Lung (tissue), 12 donors: ENCODE data around the gene GRID1. TPM values are rescaled to one million over a fixed set of nuclear protein-coding genes. Genes with fewer than 3 reads are reported as not detected.

Source experiments
- ATAC-seq: fragments of 200-7000 bp; cut with Tn5 transposase; one replicate; pipeline ENCODE4 v1.9.1; 2020; ENCODE audit warnings: moderate number of reproducible peaks; ENCODE audit not compliant: insufficient read depth, low FRiP score
- DNase-seq, 3 donors: peaks; one replicate each; pipeline ENCODE4 v3.0.0-alpha.2; 2013 to 2017
- H3K27ac ChIP-seq, 2 donors: one replicate each; pipeline ENCODE4 v1.5.1; 2013; ENCODE audit warnings: mild to moderate bottlenecking in 2 of 2, moderate library complexity in 2 of 2, control low read depth in 1 of 2, inconsistent platforms in 1 of 2, low read depth in 1 of 2, low read length in 1 of 2
- H3K27me3 ChIP-seq, 3 donors: one replicate each; pipeline ENCODE4 v1.5.1; 2013; ENCODE audit warnings: low read length in 2 of 3; ENCODE audit not compliant: control insufficient read depth in 3 of 3, insufficient read depth in 3 of 3
- H3K36me3 ChIP-seq, 4 donors: one replicate each; pipeline ENCODE4 v1.5.1; 2013; ENCODE audit warnings: low read length in 4 of 4, mild to moderate bottlenecking in 1 of 4, moderate library complexity in 1 of 4; ENCODE audit not compliant: control insufficient read depth in 4 of 4, insufficient read depth in 4 of 4
- H3K4me1 ChIP-seq, 5 donors: one replicate each; pipeline ENCODE4 v1.5.1; 2013; ENCODE audit warnings: low read length in 5 of 5, mild to moderate bottlenecking in 2 of 5, moderate library complexity in 1 of 5; ENCODE audit not compliant: control insufficient read depth in 5 of 5, insufficient read depth in 5 of 5
- H3K4me3 ChIP-seq: one replicate; pipeline ENCODE4 v1.5.1; 2013; ENCODE audit warnings: mild to moderate bottlenecking, control low read depth, moderate library complexity
- H3K9ac ChIP-seq, 2 donors: one replicate each; pipeline ENCODE4 v1.5.1; 2013; ENCODE audit warnings: low read length in 2 of 2, control low read depth in 1 of 2; ENCODE audit not compliant: insufficient read depth in 1 of 2
- H3K9me3 ChIP-seq, 4 donors: one replicate each; pipeline ENCODE4 v1.5.1; 2013; ENCODE audit warnings: low read length in 3 of 4, mild to moderate bottlenecking in 1 of 4, moderate library complexity in 1 of 4; ENCODE audit not compliant: control insufficient read depth in 4 of 4, insufficient read depth in 3 of 4
- WGBS, 2 donors: extraction: QIAGEN DNeasy Blood & Tissue Kit; methylation state at CpG; one replicate each; pipeline ENCODE4 v1.1.7; 2013; 5-methylcytosine and 5-hydroxymethylcytosine counted together
- polyA plus RNA-seq, 2 donors: library from polyadenylated mRNA; stranded (reverse); fragments of 200-250 nt; gene quantifications; one replicate each; pipeline ENCODE4 v1.2.1, GENCODE V29; 2013
- total RNA-seq, 2 donors: library from RNA; depleted of rRNA in 1 of 2; stranded (reverse); fragments of >200 nt in 1 of 2; gene quantifications; one replicate each; pipeline ENCODE4 v1.2.1, GENCODE V29; 2014 to 2021
- TF ChIP-seq, protein P1 (sequence below): IDR thresholded peaks from 2 replicates; pipeline ENCODE4 v1.5.1; 2012; ENCODE audit warnings: mild to moderate bottlenecking; ENCODE audit errors: control extremely low read depth, extremely low read depth
- donor health status: control.
- donor health status: control.
- donor health status: Bipolar disorder and iron deficiency.
- donor health status: healthy.
- donor health status: DM: yes; HTN: yes; CAD: no.

Gene GRID1
- total and polyA plus RNA-seq, 4 donors: 1.1 to 3.6 (median 2.2) TPM

DNA sequence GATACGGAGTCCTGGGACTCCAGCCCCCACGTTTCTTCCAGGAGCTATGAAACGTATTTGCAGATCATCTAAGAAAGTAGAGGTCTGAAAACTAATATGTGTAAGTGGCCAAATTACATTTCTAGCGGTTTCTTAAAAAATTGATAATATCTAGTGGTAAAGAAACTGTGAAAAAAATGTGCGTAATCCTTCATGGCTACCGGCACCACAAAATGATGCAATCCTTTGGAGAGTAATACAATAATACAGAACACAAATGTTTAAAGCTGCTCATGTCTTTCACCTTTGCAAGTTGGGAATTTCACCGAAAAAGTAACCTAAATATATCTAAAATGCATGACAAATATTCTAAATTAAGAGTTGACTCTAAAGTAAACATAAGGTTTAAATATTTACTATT is 742.1 kb downstream of the GRID1 start:
- Histone ChIP-seq H3K27me3 (no peaks in the 10 kb centered on the region), H3K9me3 (no peaks in the 10 kb centered on the region), H3K27ac (no peak overlapping the region), H3K36me3 (no peaks in the 10 kb centered on the region), H3K4me3 (no peak overlapping the region), H3K4me1 (no peaks in the 10 kb centered on the region), H3K9ac (no peak overlapping the region)
- ATAC-seq (no peak), DNase-seq (no peak)
- WGBS, 2 donors: 86 to 88% methylated on average over 7 of the region's 7 CpGs
- TF ChIP-seq, protein P1, sequence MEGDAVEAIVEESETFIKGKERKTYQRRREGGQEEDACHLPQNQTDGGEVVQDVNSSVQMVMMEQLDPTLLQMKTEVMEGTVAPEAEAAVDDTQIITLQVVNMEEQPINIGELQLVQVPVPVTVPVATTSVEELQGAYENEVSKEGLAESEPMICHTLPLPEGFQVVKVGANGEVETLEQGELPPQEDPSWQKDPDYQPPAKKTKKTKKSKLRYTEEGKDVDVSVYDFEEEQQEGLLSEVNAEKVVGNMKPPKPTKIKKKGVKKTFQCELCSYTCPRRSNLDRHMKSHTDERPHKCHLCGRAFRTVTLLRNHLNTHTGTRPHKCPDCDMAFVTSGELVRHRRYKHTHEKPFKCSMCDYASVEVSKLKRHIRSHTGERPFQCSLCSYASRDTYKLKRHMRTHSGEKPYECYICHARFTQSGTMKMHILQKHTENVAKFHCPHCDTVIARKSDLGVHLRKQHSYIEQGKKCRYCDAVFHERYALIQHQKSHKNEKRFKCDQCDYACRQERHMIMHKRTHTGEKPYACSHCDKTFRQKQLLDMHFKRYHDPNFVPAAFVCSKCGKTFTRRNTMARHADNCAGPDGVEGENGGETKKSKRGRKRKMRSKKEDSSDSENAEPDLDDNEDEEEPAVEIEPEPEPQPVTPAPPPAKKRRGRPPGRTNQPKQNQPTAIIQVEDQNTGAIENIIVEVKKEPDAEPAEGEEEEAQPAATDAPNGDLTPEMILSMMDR: no peak

DNA sequence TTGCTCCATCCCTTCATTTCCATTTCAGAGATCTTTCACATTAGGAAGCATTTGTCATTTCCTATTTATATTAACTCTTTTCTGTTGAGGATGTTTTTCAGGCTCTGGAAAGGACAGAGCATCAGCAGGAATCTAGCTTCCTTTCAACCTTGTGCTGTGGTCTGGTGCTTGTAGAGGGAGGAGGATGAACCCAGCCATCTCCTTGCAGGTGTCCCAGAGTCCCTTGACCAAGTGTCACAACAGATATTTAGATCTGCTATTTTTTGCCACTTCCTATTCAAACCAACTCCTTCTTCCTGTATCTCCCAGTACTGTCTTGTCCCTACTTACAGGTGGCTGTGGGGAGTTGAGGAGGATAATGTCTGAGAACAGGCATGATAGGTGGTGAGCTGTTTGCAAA is 742.8 kb downstream of the GRID1 start:
- Histone ChIP-seq H3K27me3 (no peaks in the 10 kb centered on the region), H3K27ac (no peak overlapping the region), H3K4me3 (no peak overlapping the region), H3K36me3 (no peaks in the 10 kb centered on the region), H3K4me1 (no peaks in the 10 kb centered on the region), H3K9me3 (no peaks in the 10 kb centered on the region), H3K9ac (no peak overlapping the region)
- ATAC-seq: no peak
- no peak for DNase-seq
- TF ChIP-seq, protein P1: no peak

DNA sequence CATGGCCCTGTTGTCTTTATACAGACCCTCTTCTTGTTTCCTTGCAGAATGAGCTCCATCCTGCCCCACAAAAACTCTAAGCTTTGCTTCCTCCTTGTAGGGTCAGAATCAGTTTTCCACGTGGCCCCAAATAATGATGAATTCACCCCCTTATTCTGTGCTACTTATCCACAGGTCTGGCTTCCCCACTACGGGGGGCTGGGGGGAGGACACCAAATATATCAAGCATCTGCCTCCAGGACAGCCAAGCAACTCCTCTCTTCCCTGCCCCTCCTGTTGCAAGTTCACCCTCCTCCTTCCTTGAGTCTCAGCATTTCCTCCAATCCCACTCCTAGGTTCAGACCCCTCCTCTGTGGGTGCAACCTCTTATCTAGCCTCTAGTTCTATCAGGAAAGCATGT is 743.3 kb downstream of the GRID1 start:
- Histone ChIP-seq H3K4me3 (no peak overlapping the region), H3K27me3 (no peaks in the 10 kb centered on the region), H3K36me3 (no peaks in the 10 kb centered on the region), H3K4me1 (no peaks in the 10 kb centered on the region), H3K9me3 (no peaks in the 10 kb centered on the region), H3K27ac (no peak overlapping the region), H3K9ac (no peak overlapping the region)
- ATAC-seq: no peak
- TF ChIP-seq, protein P1: no peak
- DNase-seq: no peak
- 68 to 72% methylated on average over 2 of the region's 2 CpGs for WGBS, 2 donors

DNA sequence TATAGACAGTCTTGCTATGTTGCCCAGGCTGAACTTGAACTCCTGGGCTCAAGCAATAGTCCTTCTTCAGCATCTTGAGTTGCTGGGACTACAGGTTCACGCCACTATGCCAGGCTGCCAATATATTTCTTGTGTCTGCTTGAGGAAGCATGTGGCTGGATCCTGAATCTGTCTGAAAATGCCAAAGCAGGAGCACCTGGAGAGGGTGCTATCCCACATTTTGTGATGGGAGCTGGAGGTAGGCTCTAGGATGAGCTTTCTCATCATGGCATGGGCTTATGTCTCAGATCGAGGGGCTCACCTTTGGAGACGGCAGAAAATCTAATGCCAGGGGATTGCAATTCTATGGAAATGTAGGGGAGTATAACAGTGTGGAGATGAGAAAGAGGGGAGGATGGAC is 744.2 kb downstream of the GRID1 start:
- Histone ChIP-seq H3K4me3 (no peak overlapping the region), H3K27me3 (no peaks in the 10 kb centered on the region), H3K4me1 (no peaks in the 10 kb centered on the region), H3K9me3 (peaks cover 0 to 2% (median 0%) of the 10 kb centered on the region in 4 donors), H3K36me3 (no peaks in the 10 kb centered on the region), H3K9ac (no peak overlapping the region), H3K27ac (no peak overlapping the region)
- 88 to 97% methylated on average over 3 of the region's 3 CpGs for WGBS, 2 donors
- DNase-seq (no peak), ATAC-seq (no peak)
- TF ChIP-seq, protein P1: no peak
